Measurements from ENCODE around the gene FCN2. TPM values are rescaled to one million over a fixed set of nuclear protein-coding genes. Genes with fewer than 3 reads are reported as not detected.

Gene FCN2
- total RNA-seq, 2 experiments from 2014 or later: not detected

GRCh38 chr9:134925011-134925511, 44.5 kb downstream of the FCN2 start:
- ChIA-PET CTCF (no interaction called here), POLR2A (no interaction called here)

GRCh38 chr9:134928436-134929192, 48.0 kb downstream of the FCN2 start:
- CTCF ChIA-PET: no interaction called here
- POLR2A ChIA-PET: no interaction called here

- ChIA-PET POLR2A (no interaction called here), CTCF (no interaction called here)
These were observed 48.9 kb downstream of the FCN2 start for GRCh38 chr9:134929193-134930158.

- ChIA-PET CTCF (no interaction called here), POLR2A (no interaction called here)
These were observed 49.8 kb downstream of the FCN2 start for GRCh38 chr9:134930398-134930797.

GRCh38 chr9:134932171-134932570, 51.6 kb downstream of the FCN2 start:
- CTCF ChIA-PET: no interaction called here
- POLR2A ChIA-PET: no interaction called here

GRCh38 chr9:134932606-134933005, 52.0 kb downstream of the FCN2 start:
- ChIA-PET CTCF (no interaction called here), POLR2A (no interaction called here)

GRCh38 chr9:134933076-134933659, 52.6 kb downstream of the FCN2 start:
- ChIA-PET POLR2A (no interaction called here), CTCF (no interaction called here)

- ChIA-PET POLR2A (no interaction called here), CTCF (no interaction called here)
These were observed 54.5 kb downstream of the FCN2 start for GRCh38 chr9:134935056-134935640.

- POLR2A ChIA-PET: no interaction called here
- CTCF ChIA-PET: no interaction called here
These were observed 55.2 kb downstream of the FCN2 start for GRCh38 chr9:134935701-134936345.

GRCh38 chr9:134936346-134937163, 55.9 kb downstream of the FCN2 start:
- POLR2A ChIA-PET: no interaction called here
- CTCF ChIA-PET: no interaction called here

Other genes with a start within 250 kb of the FCN2 start
- not detected for gene COL5A1, start 239.0 kb upstream of the FCN2 start, total RNA-seq
- not detected for gene FCN1, start 37.1 kb downstream of the FCN2 start, total RNA-seq
- not detected for gene OLFM1, start 206.9 kb downstream of the FCN2 start, total RNA-seq

Measured in activated CD8-positive, alpha-beta memory T cell treated with anti-CD3 and anti-CD28 coated beads for 36 hours (primary cell).